Activated naive CD4-positive, alpha-beta T cell treated with anti-CD3 and anti-CD28 coated beads for 36 hours (primary cell): ENCODE results near the gene ARHGAP9. TPM values are rescaled to one million over a fixed set of nuclear protein-coding genes. Genes with fewer than 3 reads are reported as not detected.
"Not testable (repeated sequence)": the region's sequence is repeated elsewhere in the genome, so short reads cannot be mapped to it uniquely, and the experiment has no call there.

ENCODE experiments used
- CTCF ChIA-PET: fragments of 350-600 bp; sonication (Branson Sonifier 250); formaldehyde crosslinking; loops from one replicate; lab custom pipeline; 2021; ENCODE audit warnings: antibody characterized with exemption; lab: Charles Lee
- DNase-seq: peaks from one replicate; pipeline ENCODE4 v3.0.0-alpha.2; 2020
- H3K27ac Mint-ChIP-seq: one replicate; pipeline ENCODE4 v1.8.0; 2021; ENCODE audit warnings: mild to moderate bottlenecking, mixed read lengths
- H3K27me3 Mint-ChIP-seq: one replicate; pipeline ENCODE4 v1.8.0; 2021; ENCODE audit warnings: low read depth, mixed read lengths
- H3K36me3 Mint-ChIP-seq: one replicate; pipeline ENCODE4 v1.8.0; 2021; ENCODE audit warnings: low read depth, mixed read lengths
- H3K4me1 Mint-ChIP-seq: one replicate; pipeline ENCODE4 v1.8.0; 2021; ENCODE audit warnings: low read depth, mixed read lengths
- H3K4me3 Mint-ChIP-seq: one replicate; pipeline ENCODE4 v1.8.0; 2021; ENCODE audit warnings: mild to moderate bottlenecking, moderate library complexity, mixed read lengths
- H3K9me3 Mint-ChIP-seq: one replicate; pipeline ENCODE4 v1.8.0; 2021; ENCODE audit warnings: mixed read lengths
- intact Hi-C: fragments of 100-400 bp; cut with micrococcal nuclease; formaldehyde crosslinking; loops from one replicate; pipeline ENCODE4 v1.15.1; 2023
- microRNA-seq: library from miRNA; unstranded; fragments of <30 nt; microRNA quantifications from one replicate; pipeline ENCODE4 v1.2.0, GENCODE V29; 2022; ENCODE audit warnings: borderline microRNAs expressed, borderline replicate concordance
- total RNA-seq, 2 experiments: library from RNA; stranded (reverse); gene quantifications; one replicate each; pipeline ENCODE4 v1.2.3, GENCODE V29; 2021

Gene ARHGAP9
- total RNA-seq, 2 experiments from 2014 or later = 95.9 to 97.9 TPM

GRCh38 chr12:57433370-57433769, 46.3 kb downstream of the ARHGAP9 start:
- Mint-ChIP-seq H3K27ac (no peak overlapping the region), H3K27me3 (no peaks in the 10 kb centered on the region), H3K36me3 (peaks cover 5% of the 10 kb centered on the region), H3K9me3 (no peaks in the 10 kb centered on the region), H3K4me3 (no peak overlapping the region), H3K4me1 (peaks cover 25% of the 10 kb centered on the region)
- intact Hi-C loops = loop anchor here (5.0 kb wide), 1 partner anchor 91 kb away; no protein-coding TSS in a partner anchor
- CTCF ChIA-PET = interaction anchor here (0.7 to 4.4 kb wide), 2 partner anchors 8 to 21 kb away, joined by 3 to 49 read pairs; partner anchors contain the start of gene INHBE
- DNase-seq = no peak

- peak overlapping the region; percentile 97 for H3K27ac Mint-ChIP-seq
- H3K4me3 Mint-ChIP-seq = peak overlapping the region; percentile 88
- no peaks in the 10 kb centered on the region for H3K9me3 Mint-ChIP-seq
- intact Hi-C loops = loop anchor here (1.0 to 5.0 kb wide), 6 partner anchors 28 to 707 kb away; partner anchors contain the start of genes DDIT3, GLI1 and NACA
- no peak for DNase-seq
- peaks cover 7% of the 10 kb centered on the region for H3K36me3 Mint-ChIP-seq
- H3K4me1 Mint-ChIP-seq = peaks cover 35% of the 10 kb centered on the region
- H3K27me3 Mint-ChIP-seq = no peaks in the 10 kb centered on the region
- CTCF ChIA-PET = interaction anchor here (1.8 to 4.4 kb wide), 2 partner anchors 22 to 27 kb away, joined by 8 to 49 read pairs; partner anchors contain the start of gene INHBE
Measured at GRCh38 chr12:57431654-57432188, 47.9 kb downstream of the ARHGAP9 start.

- intact Hi-C loops = loop anchor here (1.0 to 5.0 kb wide), 7 partner anchors 26 to 706 kb away; partner anchors contain the start of genes DDIT3, GLI1 and NACA
- peak; percentile 97 for DNase-seq
- peak within 1 kb of the TSS; percentile 94 for H3K4me3 Mint-ChIP-seq
- H3K4me1 Mint-ChIP-seq = peaks cover 37% of the 10 kb centered on the region
- H3K27ac Mint-ChIP-seq = peak within 1 kb of the TSS; percentile 98
- no peaks in the 10 kb centered on the region for H3K9me3 Mint-ChIP-seq
- CTCF ChIA-PET = interaction anchor here (1.8 to 4.4 kb wide), 2 partner anchors 23 to 28 kb away, joined by 8 to 49 read pairs; partner anchors contain the start of gene INHBE
- H3K36me3 Mint-ChIP-seq = peaks cover 7% of the 10 kb centered on the region
- no peaks in the 10 kb centered on the region for H3K27me3 Mint-ChIP-seq
Measured at GRCh38 chr12:57430931-57431566, 48.6 kb downstream of the ARHGAP9 start, which contains the start of gene R3HDM2. Gene R3HDM2, minus strand, starts transcription at chr12:57431043. Its CDS starts 120,615 bp downstream, at chr12:57310428.

GRCh38 chr12:57430112-57430930, 49.3 kb downstream of the ARHGAP9 start:
- no peaks in the 10 kb centered on the region for H3K9me3 Mint-ChIP-seq
- CTCF ChIA-PET = interaction anchor here (0.6 to 1.3 kb wide), 7 partner anchors 9 to 169 kb away, joined by 3 to 15 read pairs (median 4); no protein-coding TSS in a partner anchor

GRCh38 chr12:57429473-57430111, 50.1 kb downstream of the ARHGAP9 start:
- intact Hi-C loops = loop anchor here (1.0 to 5.0 kb wide), 3 partner anchors 24 to 705 kb away; partner anchors contain the start of gene NACA
- H3K27me3 Mint-ChIP-seq = no peaks in the 10 kb centered on the region

More at GRCh38 chr12:57430112-57430930, 49.3 kb downstream of the ARHGAP9 start:
- Mint-ChIP-seq H3K27ac (peak overlapping the region; percentile 98), H3K27me3 (no peaks in the 10 kb centered on the region), H3K36me3 (peaks cover 10% of the 10 kb centered on the region), H3K4me1 (peaks cover 38% of the 10 kb centered on the region), H3K4me3 (peak overlapping the region; percentile 94)
- DNase-seq = peak; percentile 55
- intact Hi-C loops = loop anchor here (1.0 to 5.0 kb wide), 3 partner anchors 25 to 706 kb away; partner anchors contain the start of gene NACA

GRCh38 chr12:57428965-57429364, 50.7 kb downstream of the ARHGAP9 start:
- intact Hi-C loops = no loop called here
- H3K36me3 Mint-ChIP-seq = peaks cover 12% of the 10 kb centered on the region
- H3K27me3 Mint-ChIP-seq = no peaks in the 10 kb centered on the region
- CTCF ChIA-PET = interaction anchor here (0.7 to 1.8 kb wide), 5 partner anchors 22 to 167 kb away, joined by 3 to 10 read pairs (median 4); no protein-coding TSS in a partner anchor
- peaks cover 40% of the 10 kb centered on the region for H3K4me1 Mint-ChIP-seq
- no peak for DNase-seq
- H3K9me3 Mint-ChIP-seq = no peaks in the 10 kb centered on the region
- H3K4me3 Mint-ChIP-seq = peak overlapping the region; percentile 94
- peak overlapping the region; percentile 80 for H3K27ac Mint-ChIP-seq

More at GRCh38 chr12:57429473-57430111, 50.1 kb downstream of the ARHGAP9 start:
- Mint-ChIP-seq H3K36me3 (peaks cover 10% of the 10 kb centered on the region), H3K4me1 (peaks cover 38% of the 10 kb centered on the region), H3K9me3 (no peaks in the 10 kb centered on the region), H3K4me3 (peak overlapping the region; percentile 94), H3K27ac (peak overlapping the region; percentile 98)
- CTCF ChIA-PET = interaction anchor here (0.6 to 1.4 kb wide), 9 partner anchors 8 to 168 kb away, joined by 3 to 15 read pairs (median 4); no protein-coding TSS in a partner anchor
- no peak for DNase-seq

- H3K4me1 Mint-ChIP-seq = peaks cover 39% of the 10 kb centered on the region
- intact Hi-C loops, H3K9me3 Mint-ChIP-seq, H3K27me3 Mint-ChIP-seq, H3K4me3 Mint-ChIP-seq, H3K27ac Mint-ChIP-seq, DNase-seq: not testable (repeated sequence)
- CTCF ChIA-PET = interaction anchor here (0.6 to 1.9 kb wide), 2 partner anchors 9 to 26 kb away, joined by 3 to 7 read pairs; no protein-coding TSS in a partner anchor
- H3K36me3 Mint-ChIP-seq = peaks cover 16% of the 10 kb centered on the region
Measured at GRCh38 chr12:57426948-57427347, 52.7 kb downstream of the ARHGAP9 start.

Small RNA genes within 50 kb of the gene (microRNA-seq; reads per million reads assigned to microRNA genes)
- 4.4 reads per million for gene MIR616
- gene MIR6758 = not detected

Other genes starting within 250 kb of the ARHGAP9 start
- 1 to 10 TPM in 1 of 2 experiments, under 1 TPM in 1; 0.93 to 1.5 TPM for gene STAC3, start 228.7 kb downstream of the ARHGAP9 start, total RNA-seq
- 10 to 100 TPM; 42.2 to 44.8 TPM for gene R3HDM2, start 48.8 kb downstream of the ARHGAP9 start, total RNA-seq
- not detected for gene INHBC, start 45.1 kb downstream of the ARHGAP9 start, total RNA-seq
- gene INHBE, start 24.6 kb downstream of the ARHGAP9 start, total RNA-seq = 1 to 10 TPM in 1 of 2 experiments, under 1 TPM in 1; 0.81 to 1.0 TPM
- not detected for gene GLI1, start 20.1 kb downstream of the ARHGAP9 start, total RNA-seq
- 100 to 1,000 TPM; 481 to 489 TPM for gene MARS1, start 8.2 kb upstream of the ARHGAP9 start, total RNA-seq
- gene DDIT3, start 40.6 kb upstream of the ARHGAP9 start, total RNA-seq = 10 to 100 TPM; 44.6 to 45.6 TPM
- 10 to 100 TPM; 43.5 to 45.5 TPM for gene MBD6, start 43.0 kb upstream of the ARHGAP9 start, total RNA-seq
- 10 to 100 TPM; 65.1 to 71.7 TPM for gene DCTN2, start 67.3 kb upstream of the ARHGAP9 start, total RNA-seq
- gene KIF5A, start 70.2 kb upstream of the ARHGAP9 start, total RNA-seq = under 1 TPM; 0.60 to 0.86 TPM
- gene PIP4K2C, start 111.3 kb upstream of the ARHGAP9 start, total RNA-seq = 10 to 100 TPM; 11.8 to 12.7 TPM
- 10 to 100 TPM; 15.8 to 16.2 TPM for gene DTX3, start 125.0 kb upstream of the ARHGAP9 start, total RNA-seq
- 1 to 10 TPM; 1.4 to 1.5 TPM for gene ARHGEF25, start 131.6 kb upstream of the ARHGAP9 start, total RNA-seq
- 1 to 10 TPM; 1.4 to 1.8 TPM for gene B4GALNT1, start 153.3 kb upstream of the ARHGAP9 start, total RNA-seq
- 10 to 100 TPM; 60.7 to 60.9 TPM for gene OS9, start 214.3 kb upstream of the ARHGAP9 start, total RNA-seq